Breast epithelium (tissue), 3 donors: ENCODE measurements around the gene GNAT2.

Experiments
- POLR2AphosphoS5 ChIP-seq, 3 donors: sonication (generic); formaldehyde crosslinking; IDR thresholded peaks; one replicate each; pipeline ENCODE4 v1.6.1; 2017; ENCODE audit warnings: antibody characterized with exemption in 3 of 3
- TF ChIP-seq, protein P1 (sequence below), 3 donors: fragments of 450-650 bp; IDR thresholded peaks; one replicate each; pipeline ENCODE4 v1.5.1; 2016 to 2017; ENCODE audit warnings: antibody characterized with exemption in 3 of 3, mild to moderate bottlenecking in 3 of 3, moderate library complexity in 3 of 3

DNA sequence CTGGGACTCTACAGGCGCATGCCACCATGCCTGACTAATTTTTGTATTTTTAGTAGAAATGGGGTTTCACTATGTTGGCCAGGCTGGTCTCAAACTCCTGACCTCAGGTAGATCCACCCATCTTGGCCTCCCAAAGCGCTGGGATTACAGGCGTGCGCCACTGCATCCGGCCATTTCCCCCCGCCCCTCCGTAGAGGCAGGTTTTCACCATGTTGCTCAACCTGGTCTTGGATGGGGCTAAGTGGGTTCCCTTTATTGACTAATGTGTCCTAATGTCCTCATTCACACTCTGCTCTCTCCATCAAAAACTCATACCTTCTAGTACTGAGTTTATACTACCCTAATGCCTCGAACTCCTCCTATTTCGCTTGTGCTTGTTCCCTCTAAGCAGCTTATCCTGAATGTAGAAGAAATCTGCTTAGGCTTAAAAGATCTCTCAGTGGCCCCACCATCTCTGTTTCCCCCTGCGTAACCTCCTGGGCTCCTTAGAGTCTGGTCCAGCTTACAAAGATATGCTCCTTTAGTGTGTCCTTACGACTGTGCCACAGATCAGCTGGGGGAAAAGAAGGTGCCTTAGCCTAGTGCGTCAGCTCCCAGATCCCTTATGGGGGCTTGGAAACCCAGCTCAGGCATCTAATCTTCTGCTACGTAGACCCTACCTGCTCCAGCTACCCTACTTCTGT, 8.0 kb downstream of the GNAT2 start:
- TF ChIP-seq, protein P1, sequence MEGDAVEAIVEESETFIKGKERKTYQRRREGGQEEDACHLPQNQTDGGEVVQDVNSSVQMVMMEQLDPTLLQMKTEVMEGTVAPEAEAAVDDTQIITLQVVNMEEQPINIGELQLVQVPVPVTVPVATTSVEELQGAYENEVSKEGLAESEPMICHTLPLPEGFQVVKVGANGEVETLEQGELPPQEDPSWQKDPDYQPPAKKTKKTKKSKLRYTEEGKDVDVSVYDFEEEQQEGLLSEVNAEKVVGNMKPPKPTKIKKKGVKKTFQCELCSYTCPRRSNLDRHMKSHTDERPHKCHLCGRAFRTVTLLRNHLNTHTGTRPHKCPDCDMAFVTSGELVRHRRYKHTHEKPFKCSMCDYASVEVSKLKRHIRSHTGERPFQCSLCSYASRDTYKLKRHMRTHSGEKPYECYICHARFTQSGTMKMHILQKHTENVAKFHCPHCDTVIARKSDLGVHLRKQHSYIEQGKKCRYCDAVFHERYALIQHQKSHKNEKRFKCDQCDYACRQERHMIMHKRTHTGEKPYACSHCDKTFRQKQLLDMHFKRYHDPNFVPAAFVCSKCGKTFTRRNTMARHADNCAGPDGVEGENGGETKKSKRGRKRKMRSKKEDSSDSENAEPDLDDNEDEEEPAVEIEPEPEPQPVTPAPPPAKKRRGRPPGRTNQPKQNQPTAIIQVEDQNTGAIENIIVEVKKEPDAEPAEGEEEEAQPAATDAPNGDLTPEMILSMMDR (IDR thresholded peaks at IDR 0.05) = no peak
- TF ChIP-seq POLR2AphosphoS5 (IDR thresholded peaks at IDR 0.05) = no peak
